DMS53 (cell line): Measurements from ENCODE around the gene FBLN5.
A peak's percentile ranks its signal among the peaks of the same experiment; 100 is the strongest.

Source experiments
- DNase-seq: peaks from one replicate; lab custom pipeline; 2025; lab: John Stamatoyannopoulos, UW

Gene FBLN5, protein sequence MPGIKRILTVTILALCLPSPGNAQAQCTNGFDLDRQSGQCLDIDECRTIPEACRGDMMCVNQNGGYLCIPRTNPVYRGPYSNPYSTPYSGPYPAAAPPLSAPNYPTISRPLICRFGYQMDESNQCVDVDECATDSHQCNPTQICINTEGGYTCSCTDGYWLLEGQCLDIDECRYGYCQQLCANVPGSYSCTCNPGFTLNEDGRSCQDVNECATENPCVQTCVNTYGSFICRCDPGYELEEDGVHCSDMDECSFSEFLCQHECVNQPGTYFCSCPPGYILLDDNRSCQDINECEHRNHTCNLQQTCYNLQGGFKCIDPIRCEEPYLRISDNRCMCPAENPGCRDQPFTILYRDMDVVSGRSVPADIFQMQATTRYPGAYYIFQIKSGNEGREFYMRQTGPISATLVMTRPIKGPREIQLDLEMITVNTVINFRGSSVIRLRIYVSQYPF

DNA sequence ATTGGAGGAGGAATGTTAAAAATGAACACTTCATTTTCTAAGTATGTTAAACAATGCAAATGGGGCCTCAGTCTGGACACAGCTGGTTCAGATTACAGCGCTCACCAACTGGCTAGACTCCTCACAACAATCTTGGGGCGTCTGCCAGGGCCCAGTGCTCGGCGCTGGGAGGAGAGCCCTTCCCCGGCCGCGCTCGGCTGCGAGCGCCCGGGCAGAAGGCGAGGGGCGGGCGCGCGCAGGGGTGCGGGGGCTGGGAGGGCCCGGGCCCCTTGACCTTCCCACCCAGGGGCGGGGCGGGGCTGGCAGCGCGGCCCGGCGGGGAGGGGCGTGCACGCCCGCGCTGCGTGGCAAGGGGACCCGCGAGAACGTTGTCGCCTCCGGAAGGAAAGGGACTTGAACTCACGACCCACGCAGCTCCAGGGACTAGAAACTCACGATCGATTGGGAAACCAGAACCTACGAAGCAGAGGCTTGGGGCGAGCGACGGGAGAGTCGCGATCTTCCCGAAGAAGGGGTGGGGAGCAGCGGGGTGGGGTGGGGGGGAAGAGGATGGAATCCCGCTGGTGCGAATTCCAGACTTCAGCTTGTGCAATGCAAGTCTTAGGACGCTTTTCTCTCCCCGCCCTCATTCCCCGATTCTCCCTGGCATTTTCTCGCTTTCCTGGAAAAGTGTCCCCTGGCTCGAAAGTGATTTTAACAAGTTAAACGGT, at the start of gene FBLN5:
Gene FBLN5, minus strand, starts transcription at position 220 of the 710 bp plus-strand sequence. CDS start 465 bp downstream, outside the sequence.
- DNase-seq, result peak; percentile 26

DNA sequence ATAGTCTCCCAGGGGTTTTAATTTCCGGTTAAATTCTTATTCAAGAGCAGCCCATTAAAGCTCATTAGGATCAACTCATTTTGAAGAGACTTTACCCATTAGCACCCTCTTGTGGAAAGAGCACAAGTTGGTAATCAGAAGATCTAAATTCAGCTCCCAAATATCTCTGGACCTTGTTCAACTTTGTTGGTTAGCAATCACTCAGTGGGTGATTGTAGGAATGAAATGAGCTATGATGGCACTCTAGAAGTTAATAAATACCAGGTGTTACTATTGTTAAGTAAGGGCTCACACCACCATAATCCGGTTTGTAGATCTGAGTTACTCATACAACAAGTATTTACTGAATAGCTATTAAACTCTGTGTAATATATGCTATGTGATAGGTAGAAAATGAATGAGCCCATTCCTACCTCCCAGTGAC, 49.5 kb upstream of the FBLN5 start:
- peak; percentile 82 for DNase-seq

GRCh38 chr14:91987192-91987591, 39.7 kb upstream of the FBLN5 start:
- no peak for DNase-seq

GRCh38 chr14:91985521-91986255, 38.2 kb upstream of the FBLN5 start:
- DNase-seq, result no peak

DNA sequence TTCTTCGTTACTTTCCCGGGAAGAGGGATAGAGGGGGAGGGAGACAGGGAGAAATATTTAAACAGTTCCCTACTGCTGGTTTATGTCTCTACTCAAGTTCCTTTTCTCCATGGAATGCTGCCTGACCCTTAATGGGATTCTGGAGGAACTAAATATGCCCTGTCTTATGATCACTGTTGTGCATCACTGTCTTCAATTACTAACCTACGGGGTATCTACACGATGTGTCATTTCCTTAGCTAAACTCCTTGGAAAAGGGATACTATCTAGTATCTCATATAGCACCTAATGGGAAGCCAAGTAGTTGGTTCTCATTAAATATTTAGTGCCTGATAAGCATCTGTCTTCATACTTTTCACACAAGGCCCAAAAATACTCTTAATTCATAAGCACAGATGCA, 37.5 kb upstream of the FBLN5 start:
- DNase-seq, result no peak

DNA sequence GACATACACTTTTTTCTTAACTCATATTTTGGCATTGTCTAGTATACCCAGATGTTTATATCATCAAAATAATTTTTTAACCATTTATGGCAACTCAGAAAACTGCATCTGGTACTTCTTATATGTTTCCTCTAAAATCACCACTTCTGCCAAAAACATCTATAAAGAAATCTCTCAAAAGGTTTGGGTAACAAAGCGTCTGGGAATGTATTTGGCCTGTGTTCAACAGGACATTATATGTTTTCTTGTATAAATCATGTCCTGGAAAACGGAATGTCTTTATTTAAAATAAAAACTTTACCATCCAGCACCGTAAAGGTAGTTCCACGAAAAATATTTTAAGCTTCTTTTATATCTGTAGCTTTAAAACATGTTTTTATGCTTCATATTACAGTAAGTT, 36.1 kb upstream of the FBLN5 start:
- no peak for DNase-seq

DNA sequence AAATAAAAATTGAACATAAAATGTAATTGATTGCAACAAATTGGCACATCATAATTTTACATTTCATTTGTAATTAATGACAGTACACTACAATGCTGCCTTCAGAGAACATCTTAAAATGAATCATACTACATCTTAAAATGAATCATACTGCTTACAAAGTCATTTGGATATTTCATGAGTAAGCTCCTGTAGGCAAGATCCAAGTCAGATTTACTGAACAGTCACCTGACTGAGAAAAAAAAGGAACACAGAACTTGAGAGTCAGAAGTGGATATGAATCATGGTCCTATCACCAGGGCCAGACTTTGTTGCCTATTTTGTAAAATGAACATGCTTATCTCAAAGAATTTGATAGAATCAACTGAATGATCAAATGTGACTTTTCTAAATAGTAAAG, 32.7 kb upstream of the FBLN5 start:
- DNase-seq, result peak; percentile 12

- DNase-seq, result no peak
Measured at GRCh38 chr14:91977884-91978283, 30.4 kb upstream of the FBLN5 start.

- no peak for DNase-seq
Measured at GRCh38 chr14:91975763-91976162, 28.3 kb upstream of the FBLN5 start.

DNA sequence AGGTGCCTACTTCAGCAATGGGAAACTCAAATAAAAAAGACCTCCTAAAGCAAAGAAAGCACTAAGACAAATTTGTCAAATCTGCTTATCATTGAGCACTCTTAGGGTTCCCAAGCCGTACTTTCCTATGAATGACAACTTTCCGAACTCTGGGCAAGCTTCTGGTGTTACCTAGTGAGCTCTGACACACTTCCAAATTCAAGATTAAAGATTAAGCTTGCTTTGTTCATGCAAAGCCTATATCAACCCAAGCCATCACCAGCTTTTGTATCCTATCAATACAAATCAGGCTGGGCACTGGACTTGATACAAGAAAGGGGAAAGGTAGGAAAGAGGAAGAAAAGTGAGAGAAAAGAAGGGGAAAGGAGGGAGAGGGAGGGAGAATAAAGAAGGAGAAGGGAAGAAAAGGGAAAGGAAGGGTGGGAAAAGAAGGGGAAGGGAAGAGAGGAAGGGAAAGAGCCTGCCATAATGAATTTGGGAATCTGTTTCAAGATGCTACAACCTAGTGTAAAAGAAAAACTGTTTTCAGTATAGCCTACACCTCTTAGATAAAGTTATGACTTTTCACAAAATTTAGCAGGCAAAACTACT, 23.8 kb upstream of the FBLN5 start:
- no peak for DNase-seq

DNA sequence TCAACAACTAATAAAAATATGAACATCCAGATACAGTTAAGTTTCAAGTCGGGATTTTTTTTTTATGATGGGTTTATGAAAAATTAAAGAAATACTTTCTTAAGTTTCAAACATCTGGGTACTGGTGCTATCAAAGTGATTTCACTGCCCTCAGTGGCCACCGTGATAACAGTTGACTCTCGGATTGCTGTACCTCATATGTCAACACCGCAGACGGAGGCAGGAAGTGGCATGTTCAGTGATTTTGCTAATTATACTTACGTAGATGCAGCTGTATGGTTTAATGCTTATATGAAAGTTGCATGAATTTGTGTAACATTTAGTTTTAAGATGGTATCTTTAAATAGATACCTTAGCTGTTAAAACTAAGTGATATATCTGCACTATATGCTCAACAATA, 20.8 kb upstream of the FBLN5 start:
- DNase-seq, result no peak

DNA sequence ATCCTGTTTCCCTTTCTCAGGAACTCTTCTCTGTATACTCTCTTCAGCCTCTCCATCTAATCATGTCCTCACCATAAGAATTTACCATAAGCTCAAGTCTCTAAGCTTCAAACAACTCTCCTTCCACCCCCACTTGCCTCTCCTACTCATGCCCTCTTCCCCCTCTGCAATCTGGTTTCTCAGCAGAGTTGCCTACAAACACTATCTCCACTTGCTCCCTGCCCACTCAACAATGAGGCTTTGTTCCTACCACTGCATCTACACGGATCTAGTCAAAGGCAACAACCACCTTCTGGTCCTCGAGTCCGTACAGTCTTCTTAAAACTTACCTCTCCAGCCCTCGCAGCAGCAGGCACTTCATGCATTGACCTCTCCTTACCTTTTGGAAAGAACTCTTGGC, 17.2 kb upstream of the FBLN5 start:
- DNase-seq, result no peak

- no peak for DNase-seq
Measured at GRCh38 chr14:91964011-91964410, 16.5 kb upstream of the FBLN5 start.

DNA sequence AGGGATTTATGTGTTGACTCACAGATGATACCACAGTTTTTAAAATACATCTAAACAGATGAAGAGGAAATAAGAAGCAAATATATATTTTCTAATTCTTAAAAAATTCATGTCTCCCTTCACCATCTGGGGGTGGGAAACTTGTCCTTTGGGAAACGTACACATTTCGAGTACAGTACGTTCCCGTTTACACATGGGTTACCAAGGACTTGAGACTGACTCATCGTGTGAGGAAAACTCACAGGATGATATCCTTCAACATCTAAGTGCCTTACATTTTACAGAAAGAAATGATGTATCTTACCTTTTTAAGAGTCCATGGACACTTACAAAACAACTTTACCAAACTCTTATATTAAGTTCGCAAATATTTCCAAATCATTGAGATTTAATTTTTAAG, 16.0 kb upstream of the FBLN5 start:
- DNase-seq, result no peak

DNA sequence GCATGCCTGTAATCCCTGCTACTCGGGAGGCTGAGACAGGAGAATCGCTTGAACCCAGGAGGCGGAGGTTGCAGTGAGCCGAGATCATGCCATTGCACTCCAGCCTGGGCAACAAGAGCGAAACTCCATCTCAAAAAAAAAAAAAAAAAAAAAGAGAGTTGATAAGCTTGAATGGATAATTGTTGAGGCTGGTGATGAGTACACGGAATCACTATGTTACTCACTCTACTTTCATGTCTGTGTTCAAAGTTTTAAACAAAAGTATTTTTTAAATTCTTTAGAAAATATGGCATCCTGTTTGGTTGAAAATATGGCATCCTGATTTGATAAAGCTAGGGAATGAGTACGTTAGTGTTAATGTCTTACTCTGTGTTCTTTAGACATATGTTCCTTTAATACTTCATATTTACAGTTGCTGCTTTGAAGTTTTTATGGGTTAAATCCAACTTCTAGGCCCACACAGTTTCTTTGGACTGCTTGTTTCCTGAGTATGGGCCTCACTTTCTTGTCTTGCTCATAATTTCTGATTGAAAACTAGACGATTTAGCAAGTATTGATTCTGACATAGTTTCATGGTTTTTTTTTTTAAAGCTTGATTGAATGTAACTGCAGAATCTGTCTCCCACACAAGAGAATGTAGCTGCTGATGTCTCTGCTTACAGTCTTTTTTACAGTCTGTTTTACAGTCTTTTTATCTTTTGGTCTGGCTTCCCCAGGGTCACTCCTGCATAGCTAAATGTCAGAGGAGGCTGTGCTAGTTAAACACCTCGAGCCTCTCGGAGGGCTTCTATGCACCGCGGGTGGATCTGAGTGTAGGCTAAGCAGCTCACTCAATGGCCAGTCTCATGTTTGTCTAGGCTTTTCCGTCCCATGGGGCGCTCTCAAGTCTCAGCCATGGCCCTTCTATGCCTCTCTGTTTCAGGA, 14.1 kb upstream of the FBLN5 start:
- DNase-seq, result no peak

GRCh38 chr14:91957876-91958313, 10.4 kb upstream of the FBLN5 start:
- DNase-seq, result peak; percentile 13

- no peak for DNase-seq
Measured at GRCh38 chr14:91956616-91957015, 9.1 kb upstream of the FBLN5 start.

DNA sequence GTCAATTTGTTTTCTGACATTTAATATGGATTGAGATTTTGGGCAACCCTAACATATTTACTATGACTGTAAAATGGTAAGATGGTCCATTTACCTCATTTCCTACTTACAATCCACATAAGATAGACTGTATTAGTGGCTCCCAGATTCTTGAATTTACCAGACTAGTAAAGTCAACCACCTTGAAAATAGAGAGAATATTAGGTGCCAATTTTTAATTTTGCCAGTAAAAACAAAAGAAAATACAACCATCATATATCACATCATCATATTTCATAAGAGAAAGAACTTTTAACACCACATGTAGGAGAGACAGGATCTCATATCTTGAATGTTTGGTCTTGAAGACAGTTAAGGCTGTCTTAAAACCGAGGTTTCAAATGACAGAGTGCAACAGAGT, 7.7 kb upstream of the FBLN5 start:
- no peak for DNase-seq

GRCh38 chr14:91953170-91953985, 5.9 kb upstream of the FBLN5 start:
- no peak for DNase-seq
